Nucleus accumbens (tissue), 56 donors: ENCODE measurements around the gene NFYC.

Source experiments
- DNase-seq, 56 donors: peaks; one replicate each; lab custom pipeline; 2025; lab: John Stamatoyannopoulos, UW

NFYC gene

GRCh38 chr1:40755067-40755466 is 63.6 kb downstream of the NFYC start:
- DNase-seq: peak in 5 of 56 donors; percentile 18 to 26 (median 19)

DNA sequence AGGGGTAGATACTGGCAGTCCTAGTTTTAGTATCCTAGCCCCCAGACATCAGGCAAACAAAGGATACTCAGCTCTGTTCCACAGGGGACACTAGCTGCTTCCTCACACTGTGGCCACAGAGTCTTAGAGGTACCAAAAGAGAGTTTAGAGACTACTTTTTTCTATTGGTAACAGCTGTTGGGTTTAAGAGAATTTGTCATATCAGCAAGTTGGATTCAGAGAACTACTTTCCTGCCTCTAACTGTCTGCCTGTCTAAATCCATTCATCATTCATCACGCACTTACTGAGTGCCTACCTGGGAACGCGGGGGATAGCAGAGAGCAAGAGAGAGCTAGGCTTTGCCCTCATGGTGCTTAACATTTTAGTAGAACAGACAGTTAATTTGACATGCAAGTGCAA is 65.0 kb downstream of the NFYC start:
- no peak for DNase-seq

- DNase-seq: no peak
Observed at GRCh38 chr1:40757084-40757483, 65.6 kb downstream of the NFYC start.

DNA sequence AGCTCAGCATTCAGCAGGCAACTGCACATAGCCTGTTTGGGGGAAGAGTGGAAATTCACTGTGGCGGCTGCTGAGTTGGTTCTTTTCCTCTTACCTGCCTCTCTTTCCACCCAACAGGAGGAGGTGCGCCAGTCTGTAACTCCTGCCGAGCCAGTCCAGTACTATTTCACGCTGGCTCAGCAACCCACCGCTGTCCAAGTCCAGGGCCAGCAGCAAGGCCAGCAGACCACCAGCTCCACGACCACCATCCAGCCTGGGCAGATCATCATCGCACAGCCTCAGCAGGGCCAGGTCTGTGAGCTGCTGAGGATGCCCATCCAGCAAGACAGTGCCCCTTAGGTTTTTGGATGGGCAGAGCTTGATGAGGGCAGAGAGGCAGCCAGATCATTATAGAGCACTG is 66.5 kb downstream of the NFYC start:
- DNase-seq: no peak

DNA sequence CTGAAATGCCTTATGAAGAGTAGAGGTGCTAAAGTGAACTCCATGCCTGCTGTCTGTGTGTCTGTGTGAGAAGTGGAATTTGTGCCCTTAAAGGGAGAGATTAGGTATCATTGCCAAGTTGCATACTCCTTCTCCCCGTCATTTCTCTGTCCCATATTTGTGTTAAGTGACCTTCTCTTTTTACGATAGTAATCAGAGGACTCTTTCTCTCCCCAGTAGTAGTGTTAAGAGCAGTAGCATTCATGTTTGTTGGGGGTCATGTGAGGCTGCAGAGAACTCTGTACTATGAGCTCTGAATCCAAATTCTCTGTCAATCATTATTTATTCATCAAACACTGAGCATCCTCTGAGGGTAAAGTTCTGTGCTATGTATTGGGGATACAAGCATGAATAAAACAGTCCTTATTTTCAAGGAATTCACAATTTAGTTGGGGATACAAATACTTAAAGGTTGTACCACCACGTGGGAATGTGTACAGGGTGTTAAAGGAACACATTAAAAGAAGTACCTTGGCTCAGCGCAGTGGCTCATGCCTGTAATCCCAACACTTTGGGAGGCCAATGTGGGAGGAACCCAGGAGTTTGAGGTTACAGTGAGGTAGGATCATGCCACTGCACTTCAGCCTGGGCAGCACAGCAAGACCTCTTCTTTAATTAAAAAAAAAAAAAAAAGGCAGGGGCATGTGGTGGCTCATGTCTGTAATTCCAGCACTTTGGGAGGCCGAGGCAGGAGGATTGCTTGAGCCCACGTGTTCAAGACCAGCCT is 67.3 kb downstream of the NFYC start:
- DNase-seq: no peak

- DNase-seq: no peak
Observed at GRCh38 chr1:40760984-40761383, 69.5 kb downstream of the NFYC start.

DNA sequence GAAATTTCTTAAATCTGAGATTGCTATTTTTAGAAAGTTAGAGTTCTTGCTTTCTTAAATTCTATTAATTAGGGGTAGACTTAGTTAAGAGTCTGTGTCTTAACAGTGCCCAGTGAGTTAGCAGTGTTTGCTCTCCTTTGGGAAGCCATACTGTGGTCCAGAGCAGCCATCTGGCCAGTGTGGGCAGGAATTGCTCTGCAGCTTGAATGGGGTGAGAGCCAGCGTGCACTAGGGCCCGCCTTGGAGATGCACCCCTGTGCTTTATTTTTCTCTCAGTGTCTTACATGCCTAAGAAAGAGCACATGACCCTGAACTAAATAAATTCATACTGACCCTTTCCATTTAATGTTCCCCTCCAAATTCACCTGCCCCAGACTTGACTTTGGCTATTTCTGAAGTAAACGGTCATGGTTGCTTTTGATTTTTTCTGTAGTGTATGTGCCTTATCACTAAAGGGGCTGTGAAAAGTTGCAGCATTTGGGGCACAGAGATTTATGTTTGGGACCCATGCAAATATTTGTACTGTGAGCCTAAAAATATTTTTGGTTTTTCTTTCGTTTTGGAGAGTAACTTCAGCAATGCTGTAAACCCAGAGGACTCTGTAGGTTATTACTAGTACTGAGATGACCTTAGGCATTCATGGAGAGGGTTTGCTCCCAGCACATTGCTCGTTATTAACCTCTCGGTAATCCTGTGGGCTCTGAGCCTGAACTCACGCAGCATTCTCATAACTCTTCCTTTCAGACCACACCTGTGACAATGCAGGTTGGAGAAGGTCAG is 70.8 kb downstream of the NFYC start:
- DNase-seq: no peak

- DNase-seq: no peak
Observed at GRCh38 chr1:40763742-40764532, 72.4 kb downstream of the NFYC start.

GRCh38 chr1:40764981-40765380 is 73.5 kb downstream of the NFYC start:
- DNase-seq: no peak

DNA sequence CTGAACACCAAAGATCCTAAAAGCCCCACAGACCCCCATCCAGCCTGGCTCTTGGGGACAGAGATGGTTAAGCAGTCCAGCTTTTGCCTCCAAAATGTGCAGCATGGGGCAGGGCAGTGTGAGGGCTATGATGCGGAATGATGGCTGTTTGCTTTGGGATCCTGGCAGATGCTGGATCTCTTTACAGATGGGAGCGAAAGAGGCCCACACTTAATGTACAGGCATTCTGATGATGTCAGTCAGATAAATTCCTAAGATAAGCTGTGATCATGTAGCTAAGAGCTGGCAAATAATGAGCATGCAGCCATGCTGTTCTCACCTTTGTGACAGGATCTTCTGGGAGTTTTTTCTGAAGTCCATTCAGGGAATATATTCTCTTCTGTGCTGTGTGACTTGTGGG is 74.5 kb downstream of the NFYC start:
- no peak for DNase-seq

DNA sequence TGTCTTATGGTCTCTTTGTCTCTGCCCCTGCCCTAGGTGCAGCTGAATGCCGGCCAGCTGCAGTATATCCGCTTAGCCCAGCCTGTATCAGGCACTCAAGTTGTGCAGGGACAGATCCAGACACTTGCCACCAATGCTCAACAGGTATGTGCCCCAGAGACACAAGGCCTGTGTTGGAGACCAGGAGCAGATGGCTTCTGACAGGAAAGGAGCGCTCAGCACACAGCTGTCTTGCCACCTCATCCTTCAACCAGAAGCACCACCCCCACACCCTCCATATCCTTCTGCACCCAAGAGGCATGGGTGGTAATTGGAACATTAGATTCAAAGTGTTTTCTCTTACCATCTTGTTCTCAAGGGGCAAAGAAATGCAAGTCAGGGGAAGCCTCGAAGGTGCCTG is 75.1 kb downstream of the NFYC start:
- DNase-seq: peak in 10 of 56 donors; percentile 7 to 55 (median 31)

GRCh38 chr1:40768146-40768990 is 76.9 kb downstream of the NFYC start:
- DNase-seq: peak in 2 of 56 donors; percentile 11 to 14

DNA sequence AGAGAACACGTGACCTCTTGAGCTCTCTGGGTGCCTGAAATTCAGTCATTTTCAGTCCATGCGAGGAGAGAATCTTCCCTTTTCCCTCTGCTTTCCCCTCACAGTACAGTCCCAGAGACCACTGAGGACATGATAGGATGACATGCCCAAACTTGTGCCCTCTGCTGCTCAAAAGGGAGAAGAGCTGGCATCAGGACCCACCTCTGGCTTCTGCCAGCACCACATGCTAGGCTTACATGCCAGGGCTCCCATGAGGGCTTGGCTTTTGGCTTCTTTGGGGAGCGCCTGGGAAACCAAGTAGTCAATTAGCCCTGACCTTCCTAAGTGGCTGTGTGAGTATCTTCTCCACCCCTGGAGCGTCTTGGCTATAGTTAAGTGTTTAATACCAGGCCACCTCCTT is 78.3 kb downstream of the NFYC start:
- DNase-seq: peak in 1 of 56 donors; percentile 32

DNA sequence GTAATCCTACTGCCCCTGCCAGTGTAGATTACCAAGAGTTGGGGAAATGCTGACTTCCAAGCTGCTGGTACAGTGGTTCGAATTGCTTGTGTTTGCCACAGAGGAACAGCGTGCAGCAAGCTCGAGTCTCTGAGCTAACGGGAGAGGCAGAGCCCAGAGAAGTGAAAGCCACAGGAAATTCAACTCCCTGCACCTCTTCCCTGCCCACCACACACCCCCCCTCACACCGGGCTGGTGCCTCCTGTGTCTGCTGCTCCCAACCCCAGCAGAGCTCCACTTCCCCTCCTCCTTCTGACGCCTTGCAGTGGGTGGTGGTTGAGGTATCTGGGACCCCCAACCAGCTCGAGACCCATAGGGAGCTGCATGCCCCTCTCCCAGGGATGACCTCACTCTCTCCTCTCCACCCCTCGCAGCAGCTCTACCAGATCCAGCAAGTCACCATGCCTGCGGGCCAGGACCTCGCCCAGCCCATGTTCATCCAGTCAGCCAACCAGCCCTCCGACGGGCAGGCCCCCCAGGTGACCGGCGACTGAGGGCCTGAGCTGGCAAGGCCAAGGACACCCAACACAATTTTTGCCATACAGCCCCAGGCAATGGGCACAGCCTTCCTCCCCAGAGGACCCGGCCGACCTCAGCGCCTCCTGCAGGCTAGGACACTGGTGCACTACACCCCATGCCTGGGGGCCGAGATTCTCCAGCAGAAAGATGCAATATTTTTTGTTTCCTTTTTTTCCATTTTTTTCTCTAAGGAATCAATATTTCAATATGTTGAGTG is 79.0 kb downstream of the NFYC start:
- DNase-seq: no peak

DNA sequence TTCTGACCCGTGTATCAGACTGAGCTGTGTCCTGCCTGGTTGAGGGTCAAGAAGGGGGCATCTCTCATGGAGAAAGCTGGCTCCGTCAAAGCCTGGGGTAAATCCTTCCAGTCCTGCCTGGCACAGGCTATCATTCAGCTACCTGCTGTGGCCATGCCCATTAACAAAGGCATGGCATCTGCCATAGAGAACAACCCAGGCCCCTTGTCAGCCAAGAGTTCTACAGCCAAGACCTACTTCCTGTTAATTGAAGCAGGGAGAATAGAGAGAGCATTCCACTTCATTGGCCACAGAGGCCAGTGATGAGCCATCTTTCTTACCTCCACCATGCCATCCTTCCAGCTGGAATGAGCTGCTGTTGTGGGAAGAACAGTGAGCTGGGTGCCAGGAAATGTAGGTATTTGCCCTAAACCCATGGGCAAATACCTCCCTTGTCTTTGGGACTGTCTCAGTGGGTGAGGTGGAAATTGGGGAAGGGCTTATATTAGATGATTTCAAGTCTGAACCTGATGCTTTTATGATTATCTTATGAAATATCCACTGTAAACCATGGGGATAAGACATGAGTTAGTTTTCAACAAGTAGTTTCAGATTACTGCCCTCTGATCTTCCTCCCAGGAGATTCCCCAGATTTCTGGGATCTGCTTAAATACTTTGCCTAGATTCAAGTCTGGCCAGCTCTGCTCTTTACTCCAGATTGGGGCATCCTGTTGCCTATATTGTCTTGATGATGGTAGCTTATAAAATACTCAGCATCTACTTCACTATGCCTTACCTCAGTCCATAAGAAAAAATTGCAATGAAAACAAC is 80.8 kb downstream of the NFYC start:
- no peak for DNase-seq

DNA sequence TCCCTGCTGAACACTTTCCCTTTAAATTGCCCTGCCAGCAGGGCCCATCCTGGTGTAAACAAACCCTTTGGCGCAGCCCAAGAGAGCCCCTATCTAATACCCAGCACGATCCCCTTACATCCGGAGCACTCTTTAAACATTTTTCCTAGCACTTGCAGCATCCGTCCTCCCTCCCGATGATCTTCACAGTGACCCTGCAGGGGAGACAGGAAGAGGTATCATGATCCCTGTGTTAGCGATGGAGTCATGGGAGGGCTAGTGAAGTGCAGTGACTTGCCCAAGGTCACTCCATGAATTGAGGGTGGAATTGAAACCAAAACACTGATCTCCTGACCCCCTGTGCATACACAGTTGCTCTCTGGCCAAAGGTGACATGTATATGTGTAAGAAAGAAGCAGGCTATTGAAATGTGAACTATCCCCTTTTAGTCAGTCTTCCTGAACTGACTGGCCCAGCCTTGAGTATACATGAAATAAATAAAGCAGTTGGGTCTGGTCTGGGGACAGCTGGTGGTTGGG is 82.3 kb downstream of the NFYC start:
- no peak for DNase-seq

- DNase-seq: peak in 17 of 56 donors; percentile 6 to 58 (median 17)
Observed at GRCh38 chr1:40774266-40774998, 82.9 kb downstream of the NFYC start.
